ENCODE results near the gene RUNX2.

Gene RUNX2

GRCh38 chr6:45426251-45426650 is 98.1 kb downstream of the RUNX2 start:
- H3K27ac ChIP-seq, result no peak overlapping the region
- TF ChIP-seq ZFX (IDR thresholded peaks at IDR 0.05) (no peak), CTCF (conservative IDR thresholded peaks at IDR 0.05) (no peak)

- TF ChIP-seq ZFX (IDR thresholded peaks at IDR 0.05) (no peak), CTCF (conservative IDR thresholded peaks at IDR 0.05) (no peak)
- no peak overlapping the region for H3K27ac ChIP-seq
Observed at GRCh38 chr6:45427726-45428125, 99.6 kb downstream of the RUNX2 start.

GRCh38 chr6:45428727-45429126 is 100.6 kb downstream of the RUNX2 start:
- H3K27ac ChIP-seq, result no peak overlapping the region
- TF ChIP-seq ZFX (IDR thresholded peaks at IDR 0.05) (no peak), CTCF (conservative IDR thresholded peaks at IDR 0.05) (no peak)

- TF ChIP-seq ZFX (IDR thresholded peaks at IDR 0.05) (no peak), CTCF (conservative IDR thresholded peaks at IDR 0.05) (no peak)
- H3K27ac ChIP-seq, result no peak overlapping the region
Observed at GRCh38 chr6:45430590-45431202, 102.6 kb downstream of the RUNX2 start.

- no peak for TF ChIP-seq ZFX (IDR thresholded peaks at IDR 0.05)
- TF ChIP-seq CTCF (conservative IDR thresholded peaks at IDR 0.05), result no peak
- H3K27ac ChIP-seq, result no peak overlapping the region
Observed at GRCh38 chr6:45431317-45432065, 103.4 kb downstream of the RUNX2 start.

GRCh38 chr6:45432977-45433376 is 104.8 kb downstream of the RUNX2 start:
- TF ChIP-seq CTCF (conservative IDR thresholded peaks at IDR 0.05) (no peak), ZFX (IDR thresholded peaks at IDR 0.05) (no peak)
- H3K27ac ChIP-seq, result no peak overlapping the region

- H3K27ac ChIP-seq, result no peak overlapping the region
- TF ChIP-seq CTCF (conservative IDR thresholded peaks at IDR 0.05), result no peak
- TF ChIP-seq ZFX (IDR thresholded peaks at IDR 0.05), result no peak
Observed at GRCh38 chr6:45433533-45434380, 105.6 kb downstream of the RUNX2 start.

All from C4-2B (cell line).